GM12878 (cell line): ENCODE data around the gene NPSR1. TPM values are rescaled to one million over a fixed set of nuclear protein-coding genes. Genes with fewer than 3 reads are reported as not detected.

Experiments used
- ATF2 ChIP-seq: IDR thresholded peaks from 2 replicates; pipeline ENCODE4 v1.6.1; 2012; ENCODE audit warnings: low read length, inconsistent platforms
- CEBPZ ChIP-seq: fragments of 150-350 bp; IDR thresholded peaks from 2 replicates; pipeline ENCODE4 v1.6.1; 2016; ENCODE audit warnings: low read depth, low read length
- KDM1A ChIP-seq: fragments of 200-600 bp; sonication (generic); IDR thresholded peaks from 2 replicates; pipeline ENCODE4 v1.6.1; 2016; ENCODE audit warnings: borderline replicate concordance
- MYC ChIP-seq: IDR thresholded peaks from 2 replicates; pipeline ENCODE4 v1.6.1; 2011; ENCODE audit warnings: mild to moderate bottlenecking, low read length, moderate library complexity, inconsistent platforms; ENCODE audit not compliant: insufficient read depth, insufficient replicate concordance, insufficient read length, severe bottlenecking
- NR2F1 ChIP-seq: fragments of 450-650 bp; conservative IDR thresholded peaks from 2 replicates; pipeline ENCODE4 v1.6.1; 2017; ENCODE audit warnings: mild to moderate bottlenecking
- POLR2AphosphoS2 ChIP-seq: IDR thresholded peaks from 2 replicates; pipeline ENCODE4 v1.6.1; 2011; ENCODE audit warnings: low read depth, mild to moderate bottlenecking, low read length, improper control_type of control experiment, moderate library complexity
- SIN3A ChIP-seq: IDR thresholded peaks from 2 replicates; pipeline ENCODE4 v1.6.1; 2012; ENCODE audit warnings: low read depth, low read length, improper control_type of control experiment
- SKIL ChIP-seq: fragments of 450-650 bp; IDR thresholded peaks from 2 replicates; pipeline ENCODE4 v1.6.1; 2017; ENCODE audit warnings: mild to moderate bottlenecking, low read depth, inconsistent platforms; ENCODE audit not compliant: poor library complexity, severe bottlenecking
- SMARCA5 ChIP-seq: fragments of 450-650 bp; IDR thresholded peaks from 2 replicates; pipeline ENCODE4 v1.6.1; 2017; ENCODE audit warnings: mild to moderate bottlenecking
- TCF3 ChIP-seq: IDR thresholded peaks from 2 replicates; pipeline ENCODE4 v1.6.1; 2012; ENCODE audit warnings: low read depth, mild to moderate bottlenecking, low read length, borderline replicate concordance; ENCODE audit not compliant: insufficient read depth
- polyA plus RNA-seq, 11 experiments: library from polyadenylated mRNA; depleted of rRNA in 4 of 11; unstranded in 6 of 11; stranded (reverse) in 5 of 11; fragments of >200 nt; fragmentation: Nextera tagmentation in 4 of 11; fragmentation: Illumina TruSeq in 1 of 11; extraction: Ambion mirVana in 4 of 11; extraction: Trizol in 1 of 11; gene quantifications; 1 replicate in 1 of 11; 2 replicates in 10 of 11; pipeline versions ENCODE4 v1.2.1 to v1.2.3, GENCODE V29; 2011 to 2016; ENCODE audit warnings: inconsistent platforms in 2 of 11, missing spikeins in 2 of 11, low read depth in 1 of 11
- total RNA-seq, 4 experiments: library from RNA; depleted of rRNA in 3 of 4; stranded (reverse); fragments of >200 nt in 3 of 4; fragmentation: Illumina TruSeq in 1 of 4; extraction: Trizol in 1 of 4; gene quantifications; 2 replicates each; pipeline versions ENCODE4 v1.2.1 to v1.2.3, GENCODE V29; 2013 to 2021
- TF ChIP-seq, protein P1 (sequence below): fragments of 450-650 bp; formaldehyde crosslinking; IDR thresholded peaks from 2 replicates; pipeline ENCODE4 v1.4.0; 2020; ENCODE audit warnings: mild to moderate bottlenecking, moderate library complexity

Gene NPSR1
- total and polyA plus RNA-seq, 10 of the 15 experiments (the other 5 are each of a cell fraction or from before 2014, with no cell fraction given): 0.20 TPM; not detected in 9

DNA sequence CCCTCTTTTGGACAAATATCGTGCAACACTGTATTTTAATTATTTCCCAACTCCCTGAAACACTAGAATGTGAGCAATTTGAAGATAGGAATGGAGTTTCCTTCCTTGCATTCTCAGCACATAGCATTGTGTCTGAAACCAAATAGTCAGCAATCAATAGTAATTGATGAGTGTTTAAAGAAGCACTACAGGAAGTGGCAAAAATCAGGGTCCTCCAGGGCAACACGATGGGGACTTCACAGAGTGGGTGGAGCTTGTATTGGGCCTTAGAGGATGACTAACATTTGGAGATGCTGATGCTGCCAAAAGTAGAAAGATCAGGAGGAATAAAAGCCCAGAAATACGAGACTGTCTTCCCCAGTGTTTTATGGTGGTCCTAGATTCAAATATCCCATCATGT lies 94.9 kb downstream of the NPSR1 start (continued):
- TF ChIP-seq, protein P1, sequence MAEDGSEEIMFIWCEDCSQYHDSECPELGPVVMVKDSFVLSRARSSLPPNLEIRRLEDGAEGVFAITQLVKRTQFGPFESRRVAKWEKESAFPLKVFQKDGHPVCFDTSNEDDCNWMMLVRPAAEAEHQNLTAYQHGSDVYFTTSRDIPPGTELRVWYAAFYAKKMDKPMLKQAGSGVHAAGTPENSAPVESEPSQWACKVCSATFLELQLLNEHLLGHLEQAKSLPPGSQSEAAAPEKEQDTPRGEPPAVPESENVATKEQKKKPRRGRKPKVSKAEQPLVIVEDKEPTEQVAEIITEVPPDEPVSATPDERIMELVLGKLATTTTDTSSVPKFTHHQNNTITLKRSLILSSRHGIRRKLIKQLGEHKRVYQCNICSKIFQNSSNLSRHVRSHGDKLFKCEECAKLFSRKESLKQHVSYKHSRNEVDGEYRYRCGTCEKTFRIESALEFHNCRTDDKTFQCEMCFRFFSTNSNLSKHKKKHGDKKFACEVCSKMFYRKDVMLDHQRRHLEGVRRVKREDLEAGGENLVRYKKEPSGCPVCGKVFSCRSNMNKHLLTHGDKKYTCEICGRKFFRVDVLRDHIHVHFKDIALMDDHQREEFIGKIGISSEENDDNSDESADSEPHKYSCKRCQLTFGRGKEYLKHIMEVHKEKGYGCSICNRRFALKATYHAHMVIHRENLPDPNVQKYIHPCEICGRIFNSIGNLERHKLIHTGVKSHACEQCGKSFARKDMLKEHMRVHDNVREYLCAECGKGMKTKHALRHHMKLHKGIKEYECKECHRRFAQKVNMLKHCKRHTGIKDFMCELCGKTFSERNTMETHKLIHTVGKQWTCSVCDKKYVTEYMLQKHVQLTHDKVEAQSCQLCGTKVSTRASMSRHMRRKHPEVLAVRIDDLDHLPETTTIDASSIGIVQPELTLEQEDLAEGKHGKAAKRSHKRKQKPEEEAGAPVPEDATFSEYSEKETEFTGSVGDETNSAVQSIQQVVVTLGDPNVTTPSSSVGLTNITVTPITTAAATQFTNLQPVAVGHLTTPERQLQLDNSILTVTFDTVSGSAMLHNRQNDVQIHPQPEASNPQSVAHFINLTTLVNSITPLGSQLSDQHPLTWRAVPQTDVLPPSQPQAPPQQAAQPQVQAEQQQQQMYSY (CRISPR knock-in tag): no peak
- no peak for TF ChIP-seq NR2F1
- TF ChIP-seq POLR2AphosphoS2: no peak
- TF ChIP-seq SMARCA5: no peak
- TF ChIP-seq SKIL: no peak
- no peak for TF ChIP-seq CEBPZ
- no peak for TF ChIP-seq MYC
- no peak for TF ChIP-seq ATF2
- no peak for TF ChIP-seq KDM1A
- no peak for TF ChIP-seq SIN3A
- TF ChIP-seq TCF3: no peak
